ENCODE data around the gene CATSPER3. TPM values are rescaled to one million over a fixed set of nuclear protein-coding genes. Genes with fewer than 3 reads are reported as not detected.
A peak's percentile ranks its signal among the peaks of the same experiment; 100 is the strongest.

The CATSPER3 gene
- total RNA-seq, 4 donors from 2014 or later = 0.23 to 0.59 TPM; not detected in 2

- no peak for TF ChIP-seq POLR2A (IDR thresholded peaks at IDR 0.05)
- no peak overlapping the region for H3K4me3 ChIP-seq (ENCODE audit: low read depth, poor library complexity, severe bottlenecking)
- intact Hi-C loops (cut with DNase I; ENCODE audit: low total_unique reads) = no loop called here
- 88 to 90% methylated on average over 12 to 13 of the region's 13 CpGs for WGBS, 2 donors
- no peak for DNase-seq (ENCODE audit: low spot score in 2 of 2)
Measured at GRCh38 chr5:135008981-135009735, 41.5 kb downstream of the CATSPER3 start.

GRCh38 chr5:135009736-135010501 is 42.2 kb downstream of the CATSPER3 start:
- intact Hi-C loops (cut with DNase I; ENCODE audit: low total_unique reads) = no loop called here
- TF ChIP-seq CTCF (IDR thresholded peaks at IDR 0.05) = no peak
- TF ChIP-seq POLR2A (IDR thresholded peaks at IDR 0.05) = no peak
- H3K4me3 ChIP-seq (ENCODE audit: low read depth, poor library complexity, severe bottlenecking) = no peak overlapping the region
- whole genome bisulfite sequencing, 2 donors = 87 to 94% methylated on average over 11 of the region's 11 CpGs
- DNase-seq (ENCODE audit: low spot score in 2 of 2) = peak; percentile 10 to 82

GRCh38 chr5:135010502-135011354 is 43.0 kb downstream of the CATSPER3 start:
- TF ChIP-seq POLR2A (IDR thresholded peaks at IDR 0.05) = no peak
- no peak for TF ChIP-seq CTCF (IDR thresholded peaks at IDR 0.05)
- WGBS, 2 donors = 82 to 89% methylated on average over 3 of the region's 3 CpGs
- DNase-seq (ENCODE audit: low spot score in 2 of 2) = peak; percentile 5 to 70
- intact Hi-C loops (cut with DNase I; ENCODE audit: low total_unique reads) = no loop called here
- no peak overlapping the region for H3K4me3 ChIP-seq (ENCODE audit: low read depth, poor library complexity, severe bottlenecking)

- intact Hi-C loops (cut with DNase I; ENCODE audit: low total_unique reads) = no loop called here
- no peak overlapping the region for H3K4me3 ChIP-seq (ENCODE audit: low read depth, poor library complexity, severe bottlenecking)
- WGBS, 2 donors = 92 to 94% methylated on average over 4 of the region's 4 CpGs
- DNase-seq (ENCODE audit: low spot score in 2 of 2) = peak in 1 of 2 donors; percentile 10
- no peak for TF ChIP-seq POLR2A (IDR thresholded peaks at IDR 0.05)
- no peak for TF ChIP-seq CTCF (IDR thresholded peaks at IDR 0.05)
Measured at GRCh38 chr5:135011355-135012032, 43.8 kb downstream of the CATSPER3 start.

GRCh38 chr5:135012033-135012588 is 44.4 kb downstream of the CATSPER3 start:
- peak in 1 of 2 donors; percentile 10 for DNase-seq (ENCODE audit: low spot score in 2 of 2)
- H3K4me3 ChIP-seq (ENCODE audit: low read depth, poor library complexity, severe bottlenecking) = no peak overlapping the region
- intact Hi-C loops (cut with DNase I; ENCODE audit: low total_unique reads) = no loop called here
- WGBS, 2 donors = 83 to 92% methylated on average over 2 of the region's 2 CpGs
- TF ChIP-seq CTCF (IDR thresholded peaks at IDR 0.05) = no peak
- TF ChIP-seq POLR2A (IDR thresholded peaks at IDR 0.05) = no peak
